HG03439 (cell line): ENCODE results near the gene KCTD15.

Experiments used
- ATAC-seq: cut with Tn5 transposase; IDR thresholded peaks from one replicate; pipeline ENCODE4 v1.9.1; 2021; ENCODE audit warnings: mild to moderate bottlenecking, moderate library complexity; ENCODE audit not compliant: unreplicated experiment

KCTD15 gene

GRCh38 chr19:33771384-33772101, 25.1 kb upstream of the KCTD15 start:
- no peak for ATAC-seq

- ATAC-seq: no peak
Measured at GRCh38 chr19:33772102-33772857, 24.4 kb upstream of the KCTD15 start.

- no peak for ATAC-seq
Measured at GRCh38 chr19:33772858-33773180, 23.9 kb upstream of the KCTD15 start.

GRCh38 chr19:33773704-33774624, 22.7 kb upstream of the KCTD15 start:
- ATAC-seq: no peak

- no peak for ATAC-seq
Measured at GRCh38 chr19:33774751-33775150, 21.9 kb upstream of the KCTD15 start.

- ATAC-seq: no peak
Measured at GRCh38 chr19:33775731-33776487, 20.8 kb upstream of the KCTD15 start.

GRCh38 chr19:33777351-33777750, 19.3 kb upstream of the KCTD15 start:
- no peak for ATAC-seq

- ATAC-seq: no peak
Measured at GRCh38 chr19:33777753-33778088, 18.9 kb upstream of the KCTD15 start.

- peak; percentile 81 for ATAC-seq
Measured at GRCh38 chr19:33778089-33778791, 18.4 kb upstream of the KCTD15 start.

- no peak for ATAC-seq
Measured at GRCh38 chr19:33779849-33780248, 16.8 kb upstream of the KCTD15 start.

GRCh38 chr19:33780251-33780650, 16.4 kb upstream of the KCTD15 start:
- ATAC-seq: no peak

GRCh38 chr19:33780746-33781145, 15.9 kb upstream of the KCTD15 start:
- ATAC-seq: no peak

GRCh38 chr19:33781415-33781935, 15.2 kb upstream of the KCTD15 start:
- ATAC-seq: no peak

- no peak for ATAC-seq
Measured at GRCh38 chr19:33781996-33782395, 14.7 kb upstream of the KCTD15 start.

- ATAC-seq: no peak
Measured at GRCh38 chr19:33784432-33784831, 12.2 kb upstream of the KCTD15 start.

- ATAC-seq: no peak
Measured at GRCh38 chr19:33785795-33786194, 10.9 kb upstream of the KCTD15 start.

- ATAC-seq: no peak
Measured at GRCh38 chr19:33788676-33789075, 8.0 kb upstream of the KCTD15 start.

GRCh38 chr19:33789344-33789743, 7.3 kb upstream of the KCTD15 start:
- ATAC-seq: no peak

- no peak for ATAC-seq
Measured at GRCh38 chr19:33794683-33795369, 1.8 kb upstream of the KCTD15 start.
